Measurements from ENCODE around the gene CFAP54.

- TF ChIP-seq GATA3 (IDR thresholded peaks at IDR 0.05; ENCODE audit: low read depth, low read length) = no peak
- TF ChIP-seq GATA2 (IDR thresholded peaks at IDR 0.05; ENCODE audit: low read depth, low read length) = no peak
Measured at GRCh38 chr12:96687719-96688118, 198.3 kb downstream of the CFAP54 start.

All from SH-SY5Y (cell line).